HepG2 (cell line): ENCODE measurements around the gene WBP1. TPM values are rescaled to one million over a fixed set of nuclear protein-coding genes. Genes with fewer than 3 reads are reported as not detected.
A peak's percentile ranks its signal among the peaks of the same experiment; 100 is the strongest.

Source experiments
- ATF1 ChIP-seq: IDR thresholded peaks from 2 replicates; pipeline ENCODE4 v1.6.1; 2016; ENCODE audit warnings: mild to moderate bottlenecking, control low read depth
- BCL6 ChIP-seq: IDR thresholded peaks from 2 replicates; pipeline ENCODE4 v1.6.1; 2016; ENCODE audit warnings: missing genetic modification reagents, missing compliant biosample characterization
- DPF2 ChIP-seq: sonication (generic); formaldehyde crosslinking; IDR thresholded peaks from 2 replicates; pipeline ENCODE4 v1.4.0; 2020; ENCODE audit warnings: mild to moderate bottlenecking, low read depth, missing genetic modification reagents, borderline replicate concordance
- ETV6 ChIP-seq: sonication (generic); formaldehyde crosslinking; conservative IDR thresholded peaks from 2 replicates; pipeline ENCODE4 v1.4.0; 2020; ENCODE audit warnings: missing genetic modification reagents
- KLF13 ChIP-seq: sonication (generic); formaldehyde crosslinking; IDR thresholded peaks from 2 replicates; pipeline ENCODE4 v1.4.0; 2020; ENCODE audit warnings: mild to moderate bottlenecking, missing genetic modification reagents
- MAFK ChIP-seq, 2 experiments: IDR thresholded peaks in 1 of 2; conservative IDR thresholded peaks in 1 of 2; 2 replicates each; pipeline ENCODE4 v1.6.1; 2011; ENCODE audit warnings: improper control_type of control experiment in 2 of 2, low read length in 2 of 2
- MED13 ChIP-seq: sonication (generic); formaldehyde crosslinking; IDR thresholded peaks from 2 replicates; pipeline ENCODE4 v1.5.0; 2020; ENCODE audit warnings: missing genetic modification reagents
- MED8 ChIP-seq: sonication (generic); formaldehyde crosslinking; IDR thresholded peaks from 2 replicates; pipeline ENCODE4 v1.8.1; 2023; ENCODE audit warnings: mild to moderate bottlenecking, missing genetic modification reagents; ENCODE audit not compliant: insufficient replicate concordance
- MEIS2 ChIP-seq: sonication (generic); formaldehyde crosslinking; IDR thresholded peaks from 2 replicates; pipeline ENCODE4 v1.9.0; 2021; ENCODE audit warnings: mild to moderate bottlenecking, missing genetic modification reagents
- PLRG1 ChIP-seq: fragments of 450-650 bp; conservative IDR thresholded peaks from 2 replicates; pipeline ENCODE4 v1.6.1; 2016
- PRMT3 ChIP-seq: sonication (generic); formaldehyde crosslinking; IDR thresholded peaks from 2 replicates; pipeline ENCODE4 v1.8.1; 2022; ENCODE audit warnings: low read depth, mild to moderate bottlenecking, moderate library complexity, missing genetic modification reagents, borderline replicate concordance
- SALL2 ChIP-seq: sonication (generic); formaldehyde crosslinking; IDR thresholded peaks from 2 replicates; pipeline ENCODE4 v1.8.1; 2023; ENCODE audit warnings: mild to moderate bottlenecking, missing genetic modification reagents, inconsistent platforms
- SMAD1 ChIP-seq: sonication (generic); formaldehyde crosslinking; IDR thresholded peaks from 2 replicates; pipeline ENCODE4 v1.4.0; 2020; ENCODE audit warnings: missing genetic modification reagents, low read depth, mild to moderate bottlenecking, borderline replicate concordance
- SMARCE1 ChIP-seq: fragments of 450-650 bp; IDR thresholded peaks from 2 replicates; pipeline ENCODE4 v1.6.1; 2017; ENCODE audit warnings: borderline replicate concordance
- SOX13 ChIP-seq, 3 experiments: fragments of 450-650 bp in 1 of 3; sonication (generic) in 1 of 3; formaldehyde crosslinking in 1 of 3; IDR thresholded peaks in 2 of 3; conservative IDR thresholded peaks in 1 of 3; 2 replicates each; pipeline versions ENCODE4 v1.5.0 to v1.6.1; 2016 to 2020; ENCODE audit warnings: antibody characterized with exemption in 1 of 3, mild to moderate bottlenecking in 1 of 3, missing compliant biosample characterization in 1 of 3, missing genetic modification reagents in 1 of 3, moderate library complexity in 1 of 3
- SOX5 ChIP-seq: IDR thresholded peaks from 2 replicates; pipeline ENCODE4 v1.6.1; 2016; ENCODE audit warnings: borderline replicate concordance
- ZBTB14 ChIP-seq: sonication (generic); formaldehyde crosslinking; IDR thresholded peaks from 2 replicates; pipeline ENCODE4 v1.4.0; 2020; ENCODE audit warnings: missing genetic modification reagents
- ZKSCAN5 ChIP-seq: sonication (generic); formaldehyde crosslinking; IDR thresholded peaks from 2 replicates; pipeline ENCODE4 v1.5.1; 2020; ENCODE audit warnings: mild to moderate bottlenecking, missing genetic modification reagents
- ZNF280B ChIP-seq: sonication (generic); formaldehyde crosslinking; IDR thresholded peaks from 2 replicates; pipeline ENCODE4 v1.5.0; 2020; ENCODE audit warnings: missing genetic modification reagents, mild to moderate bottlenecking, borderline replicate concordance
- ZNF446 ChIP-seq: sonication (generic); formaldehyde crosslinking; IDR thresholded peaks from 2 replicates; pipeline ENCODE4 v1.5.0; 2020; ENCODE audit warnings: mild to moderate bottlenecking, missing genetic modification reagents
- ZNF574 ChIP-seq: sonication (generic); formaldehyde crosslinking; IDR thresholded peaks from 2 replicates; pipeline ENCODE4 v1.4.0; 2020; ENCODE audit warnings: missing genetic modification reagents
- ZNF576 ChIP-seq: sonication (generic); formaldehyde crosslinking; IDR thresholded peaks from 2 replicates; pipeline ENCODE4 v1.4.0; 2020; ENCODE audit warnings: mild to moderate bottlenecking, missing genetic modification reagents
- ZNF644 ChIP-seq: IDR thresholded peaks from 2 replicates; pipeline ENCODE4 v1.6.1; 2016; ENCODE audit warnings: low read depth
- ZNF75D ChIP-seq: sonication (generic); formaldehyde crosslinking; IDR thresholded peaks from 2 replicates; pipeline ENCODE4 v1.8.1; 2023; ENCODE audit warnings: missing genetic modification reagents, mild to moderate bottlenecking, borderline replicate concordance
- ZNF781 ChIP-seq: sonication (generic); formaldehyde crosslinking; IDR thresholded peaks from 2 replicates; pipeline ENCODE4 v1.5.1; 2020; ENCODE audit warnings: borderline replicate concordance, mild to moderate bottlenecking, missing genetic modification reagents; ENCODE audit errors: not compliant biosample characterization
- polyA plus RNA-seq, 8 experiments: library from polyadenylated mRNA; depleted of rRNA in 3 of 8; stranded (reverse) in 7 of 8; unstranded in 1 of 8; fragments of >200 nt; fragmentation: Illumina TruSeq in 4 of 8; extraction: Trizol in 4 of 8; gene quantifications; 2 replicates each; pipeline versions ENCODE4 v1.2.1 to v1.2.3, GENCODE V29; 2011 to 2016; ENCODE audit warnings: low read depth in 4 of 8, missing spikeins in 1 of 8, mixed read lengths in 1 of 8; ENCODE audit not compliant: insufficient read depth in 1 of 8
- total RNA-seq, 5 experiments: library from RNA; depleted of rRNA; stranded (reverse); fragments of >200 nt; fragmentation: Illumina TruSeq; extraction: Trizol; gene quantifications; 2 replicates each; pipeline ENCODE4 v1.2.3, GENCODE V29; 2016; ENCODE audit warnings: low read depth in 1 of 5

WBP1 gene
- total and polyA plus RNA-seq, 2 of the 13 experiments (the other 11 are each of a cell fraction or from before 2014, with no cell fraction given): 38.8 to 85.7 TPM

DNA sequence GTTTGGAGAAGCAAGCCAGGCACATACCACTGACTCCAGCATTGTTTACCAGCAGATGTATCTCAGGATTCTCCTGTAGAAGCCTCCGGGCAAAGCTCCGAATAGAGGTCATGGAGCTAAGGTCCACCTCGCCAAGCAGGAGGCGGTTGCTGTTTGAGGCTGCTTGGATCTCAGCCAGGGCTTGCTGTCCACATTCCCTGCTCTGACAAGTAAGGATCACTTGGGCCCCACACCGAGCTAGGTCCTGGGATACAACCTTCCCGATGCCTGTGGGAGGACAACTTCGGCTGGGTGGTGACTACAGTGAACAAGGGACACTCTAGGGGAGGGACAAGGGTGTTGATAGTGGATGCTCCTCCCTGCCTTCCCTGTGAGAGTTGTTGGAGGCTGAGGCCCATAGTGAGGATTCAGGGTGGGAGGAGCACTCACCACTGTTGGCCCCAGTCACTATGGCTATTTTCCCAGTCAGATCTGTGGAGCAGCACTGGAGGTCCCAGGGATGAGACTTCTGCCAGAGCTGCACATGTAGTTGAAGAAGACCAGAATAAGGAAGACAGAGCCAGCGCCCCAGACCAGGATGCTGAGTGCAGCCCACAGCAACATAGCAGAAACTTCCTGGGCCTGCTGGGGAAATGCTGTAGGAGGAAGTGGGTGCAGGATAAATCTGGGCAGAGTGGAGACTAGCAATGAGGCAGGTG is 45.1 kb upstream of the WBP1 start (continued):
- TF ChIP-seq ZNF574 (peak; percentile 52), MAFK (conservative IDR thresholded peaks at IDR 0.05 in 1 of 2, IDR thresholded peaks at IDR 0.05 in 1 of 2; ENCODE audit: low read length in 2 of 2) (no peak), ZNF280B (CRISPR knock-in tag) (no peak), ZNF576 (CRISPR knock-in tag) (no peak), ZKSCAN5 (CRISPR knock-in tag) (no peak), BCL6 (CRISPR knock-in tag) (no peak; the same call in 1 of the 2 replicates), PLRG1 (no peak), SOX5 (peak; percentile 39), ZNF446 (CRISPR knock-in tag) (no peak), MEIS2 (CRISPR knock-in tag) (no peak), ATF1 (CRISPR knock-in tag) (no peak), PRMT3 (CRISPR knock-in tag) (no peak), ETV6 (CRISPR knock-in tag) (no peak), DPF2 (0 out of 2 replicates have a peak, but pooled peaks have one; percentile 25), ZNF781 (CRISPR knock-in tag) (no peak), SOX13 (IDR thresholded peaks at IDR 0.05) (no peak; the same call in 1 of the 2 replicates), SOX13 (CRISPR knock-in tag; conservative IDR thresholded peaks at IDR 0.05 in 1 of 2, IDR thresholded peaks at IDR 0.05 in 1 of 2) (no peak; a peak in 1 of 4 replicates), SALL2 (CRISPR knock-in tag) (no peak), MED13 (CRISPR knock-in tag) (no peak), ZNF644 (CRISPR knock-in tag) (no peak), KLF13 (CRISPR knock-in tag) (no peak), MED8 (CRISPR knock-in tag) (no peak), ZNF75D (CRISPR knock-in tag) (no peak), ZBTB14 (no peak), SMARCE1 (no peak), SMAD1 (CRISPR knock-in tag) (peak; percentile 62; the same call in 1 of the 2 replicates)
